Adrenal gland (tissue), 12 donors: ENCODE data around the gene KIAA1328. TPM values are rescaled to one million over a fixed set of nuclear protein-coding genes. Genes with fewer than 3 reads are reported as not detected.

Experiments used
- DNase-seq, 7 donors: peaks; one replicate each; pipeline ENCODE4 v3.0.0-alpha.2; 2019 to 2020
- H3K27ac ChIP-seq, 5 donors: fragments of 200-600 bp; sonication (generic) in 4 of 5; 1 replicate in 3 of 5; 2 replicates in 2 of 5; pipeline versions ENCODE4 v1.5.1 to v1.8.0; 2016 to 2020; ENCODE audit warnings: mild to moderate bottlenecking in 1 of 5
- H3K27me3 ChIP-seq: fragments of 200-600 bp; 2 replicates; pipeline ENCODE4 v1.8.0; 2021
- H3K36me3 ChIP-seq, 2 donors: fragments of 200-600 bp; replicated peaks in 1 of 2; 1 replicate in 1 of 2; 2 replicates in 1 of 2; pipeline versions ENCODE4 v1.5.1 to v1.8.0; 2018 to 2022
- H3K4me1 ChIP-seq, 2 donors: fragments of 200-600 bp; replicated peaks in 1 of 2; 1 replicate in 1 of 2; 2 replicates in 1 of 2; pipeline versions ENCODE4 v1.5.1 to v1.8.0; 2018 to 2021
- H3K4me3 ChIP-seq, 4 donors: fragments of 200-600 bp; sonication (generic) in 3 of 4; one replicate each; pipeline ENCODE4 v1.5.1; 2016 to 2018
- H3K9me3 ChIP-seq, 3 donors: fragments of 200-600 bp; sonication (generic) in 1 of 3; replicated peaks in 1 of 3; 1 replicate in 2 of 3; 2 replicates in 1 of 3; pipeline versions ENCODE4 v1.5.1 to v1.8.0; 2016 to 2021
- POLR2A ChIP-seq, 2 donors: fragments of 450-650 bp; IDR thresholded peaks; one replicate each; pipeline ENCODE4 v1.6.1; 2017; ENCODE audit warnings: antibody characterized with exemption in 2 of 2, mild to moderate bottlenecking in 2 of 2, moderate library complexity in 1 of 2
- WGBS, 4 donors: extraction: QIAGEN DNeasy Blood & Tissue Kit in 2 of 4; methylation state at CpG; one replicate each; pipeline versions ENCODE4 v1.1.5 to v1.1.7; 2013 to 2017; 5-methylcytosine and 5-hydroxymethylcytosine counted together
- intact Hi-C, 2 donors: fragments of 100-400 bp; cut with DNase I; formaldehyde crosslinking; loops; one replicate each; pipeline versions ENCODE4 v1.14.1 to v1.15.0; 2022 to 2023
- polyA plus RNA-seq, 3 donors: library from polyadenylated mRNA; stranded (reverse); fragments of 200-250 nt in 2 of 3; fragments of 350-450 nt in 1 of 3; fragmentation: Illumina TruSeq in 1 of 3; extraction: RNeasy Lipid Tissue Mini Kit (QIAGEN cat#74804) in 1 of 3; gene quantifications; one replicate each; pipeline ENCODE4 v1.2.3, GENCODE V29; 2013 to 2014
- total RNA-seq, 9 donors: library from RNA; depleted of rRNA in 4 of 9; stranded (reverse); fragments of >200 nt in 4 of 9; fragments of 120-200 nt in 1 of 9; fragmentation: NEBNext Ultra II Directional in 1 of 9; extraction: Animal tissue kit (Norgen Biotek cat#: 25700) in 1 of 9; gene quantifications; one replicate each; pipeline versions ENCODE4 v1.1.0 to v1.2.4, GENCODE V29; 2013 to 2023
- TF ChIP-seq, protein P1 (sequence below), 6 experiments: fragments of 450-650 bp in 4 of 6; fragments of 200-600 bp in 2 of 6; sonication (generic) in 1 of 6; IDR thresholded peaks; 1 replicate in 5 of 6; 2 replicates in 1 of 6; pipeline versions ENCODE4 v1.5.1 to v1.8.0; 2016 to 2021; ENCODE audit warnings: antibody characterized with exemption in 6 of 6, mild to moderate bottlenecking in 2 of 6, moderate library complexity in 1 of 6
- donor health status: healthy with polysubstance abuse.
- donor health status: Bipolar disorder and iron deficiency.
- donor health status: DM: yes; HTN: yes; CAD: no.
- donor health status: DM: no; HTN: no; CAD: no.
- donor health status: DM: no; HTN: no; CAD: no.
- donor health status: DM: yes; HTN: yes; CAD: no.

KIAA1328 gene
- total and polyA plus RNA-seq, 12 donors, result 2.5 to 20.5 (median 7.2) TPM

DNA sequence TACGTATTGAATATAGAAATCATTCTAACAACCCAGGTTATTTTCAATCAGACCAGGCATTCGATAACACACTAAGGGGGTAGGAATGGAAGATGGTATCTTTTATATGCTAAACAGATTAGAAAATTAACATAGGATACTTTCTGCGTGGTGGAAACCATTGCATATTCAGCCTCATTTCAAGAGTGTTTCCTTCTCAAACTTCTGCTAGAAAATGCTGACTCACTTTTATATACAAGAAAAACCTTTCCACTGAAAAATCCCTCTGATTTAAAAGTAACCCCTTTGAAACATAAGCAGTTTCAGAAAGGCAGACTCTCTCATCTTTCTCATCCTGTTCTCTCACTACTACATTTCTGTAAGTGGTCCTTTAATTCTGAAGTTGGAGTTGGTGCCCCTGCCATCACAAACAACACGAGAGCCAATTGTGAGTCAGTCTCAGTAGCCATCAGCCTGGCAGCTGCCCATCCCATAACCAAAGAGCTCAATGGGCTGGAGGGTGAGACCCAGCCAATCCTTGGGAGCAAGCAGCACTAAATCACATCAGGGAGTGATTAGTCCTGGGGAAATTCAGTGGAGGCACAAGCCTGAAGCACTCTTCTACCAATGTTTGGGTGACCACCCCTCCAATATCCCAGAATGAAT is 393.5 kb downstream of the KIAA1328 start:
- H3K27me3 ChIP-seq, result no peaks in the 10 kb centered on the region
- intact Hi-C loops, result no loop called here
- no peaks in the 10 kb centered on the region for H3K36me3 ChIP-seq
- TF ChIP-seq, protein P1, sequence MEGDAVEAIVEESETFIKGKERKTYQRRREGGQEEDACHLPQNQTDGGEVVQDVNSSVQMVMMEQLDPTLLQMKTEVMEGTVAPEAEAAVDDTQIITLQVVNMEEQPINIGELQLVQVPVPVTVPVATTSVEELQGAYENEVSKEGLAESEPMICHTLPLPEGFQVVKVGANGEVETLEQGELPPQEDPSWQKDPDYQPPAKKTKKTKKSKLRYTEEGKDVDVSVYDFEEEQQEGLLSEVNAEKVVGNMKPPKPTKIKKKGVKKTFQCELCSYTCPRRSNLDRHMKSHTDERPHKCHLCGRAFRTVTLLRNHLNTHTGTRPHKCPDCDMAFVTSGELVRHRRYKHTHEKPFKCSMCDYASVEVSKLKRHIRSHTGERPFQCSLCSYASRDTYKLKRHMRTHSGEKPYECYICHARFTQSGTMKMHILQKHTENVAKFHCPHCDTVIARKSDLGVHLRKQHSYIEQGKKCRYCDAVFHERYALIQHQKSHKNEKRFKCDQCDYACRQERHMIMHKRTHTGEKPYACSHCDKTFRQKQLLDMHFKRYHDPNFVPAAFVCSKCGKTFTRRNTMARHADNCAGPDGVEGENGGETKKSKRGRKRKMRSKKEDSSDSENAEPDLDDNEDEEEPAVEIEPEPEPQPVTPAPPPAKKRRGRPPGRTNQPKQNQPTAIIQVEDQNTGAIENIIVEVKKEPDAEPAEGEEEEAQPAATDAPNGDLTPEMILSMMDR (IDR thresholded peaks at IDR 0.05), result no peak
- no peak for TF ChIP-seq POLR2A (IDR thresholded peaks at IDR 0.05)
- no peak overlapping the region for H3K4me3 ChIP-seq
- 88 to 95% (median 93%) methylated on average over 4 of the region's 4 CpGs for whole genome bisulfite sequencing, 4 donors
- no peaks in the 10 kb centered on the region for H3K9me3 ChIP-seq
- H3K27ac ChIP-seq, result no peak overlapping the region
- H3K4me1 ChIP-seq, result no peaks in the 10 kb centered on the region
- no peak for DNase-seq

DNA sequence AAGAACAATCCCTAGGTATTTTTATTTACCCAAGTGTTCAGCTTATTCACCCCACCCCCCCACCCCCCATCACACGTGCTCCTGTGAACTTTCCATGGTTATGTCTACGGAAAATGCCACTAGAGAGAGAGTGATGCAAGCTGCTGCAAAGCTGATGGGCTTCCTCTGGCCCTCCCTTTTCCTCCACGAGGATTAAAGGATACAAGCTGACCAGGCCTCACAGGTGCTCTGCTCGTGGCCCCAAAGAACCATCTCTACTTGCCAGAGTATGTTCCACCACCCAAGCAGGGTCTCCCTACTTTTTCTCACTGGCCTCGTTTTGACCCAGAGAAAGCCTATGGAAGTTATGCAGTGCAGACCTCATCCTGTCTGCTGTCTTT is 394.1 kb downstream of the KIAA1328 start:
- H3K36me3 ChIP-seq, result no peaks in the 10 kb centered on the region
- intact Hi-C loops, result no loop called here
- H3K4me3 ChIP-seq, result no peak overlapping the region
- 82 to 92% (median 88%) methylated on average over 5 of the region's 5 CpGs for WGBS, 4 donors
- TF ChIP-seq, protein P1 (IDR thresholded peaks at IDR 0.05), result no peak
- TF ChIP-seq POLR2A (IDR thresholded peaks at IDR 0.05), result no peak
- no peaks in the 10 kb centered on the region for H3K27me3 ChIP-seq
- no peak for DNase-seq
- no peaks in the 10 kb centered on the region for H3K9me3 ChIP-seq
- H3K4me1 ChIP-seq, result no peaks in the 10 kb centered on the region
- no peak overlapping the region for H3K27ac ChIP-seq

DNA sequence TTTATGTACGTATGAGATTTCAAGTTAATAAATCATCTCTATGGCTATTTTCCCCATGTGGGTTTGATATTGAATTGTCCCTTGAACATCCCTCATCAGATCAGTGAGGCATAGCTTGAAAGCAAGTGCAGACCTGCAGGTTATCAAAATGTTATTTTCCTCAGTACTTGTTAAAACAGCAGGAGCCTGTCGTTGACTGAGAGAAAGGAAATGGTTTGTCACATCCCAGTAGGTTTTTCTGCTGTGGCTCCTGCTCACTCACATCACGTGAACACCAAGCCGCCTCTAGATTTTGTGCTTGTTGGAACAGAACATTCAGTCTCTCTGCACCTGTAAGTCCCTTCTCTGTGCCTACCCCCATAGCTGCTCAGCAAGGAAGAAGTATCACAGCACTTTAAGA is 396.4 kb downstream of the KIAA1328 start:
- DNase-seq, result no peak
- Histone ChIP-seq H3K27me3 (no peaks in the 10 kb centered on the region), H3K4me3 (no peak overlapping the region), H3K4me1 (no peaks in the 10 kb centered on the region), H3K36me3 (no peaks in the 10 kb centered on the region), H3K9me3 (no peaks in the 10 kb centered on the region), H3K27ac (no peak overlapping the region)
- intact Hi-C loops, result no loop called here
- TF ChIP-seq, protein P1 (IDR thresholded peaks at IDR 0.05), result no peak
- no peak for TF ChIP-seq POLR2A (IDR thresholded peaks at IDR 0.05)
- WGBS, 4 donors, result 73 to 85% (median 81%) methylated on average over 4 of the region's 4 CpGs

DNA sequence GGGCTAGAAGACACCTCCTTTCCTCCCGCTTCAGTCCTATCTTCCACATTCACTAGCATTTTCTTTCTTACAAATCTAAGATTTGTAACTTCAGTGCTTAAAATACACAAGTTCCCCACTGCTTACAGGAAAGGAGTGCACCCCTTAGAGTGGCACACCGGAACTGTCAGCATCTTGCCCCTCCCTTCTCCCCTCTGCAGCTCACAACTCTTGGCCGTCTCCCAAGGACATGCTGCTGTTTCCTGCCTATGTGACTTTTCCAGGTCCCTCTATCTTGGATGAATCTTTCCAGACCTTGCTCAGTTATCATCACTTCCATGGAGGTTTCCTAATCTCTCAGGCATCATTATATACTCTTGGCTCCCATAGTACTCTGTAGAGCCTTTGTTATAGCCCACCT is 401.8 kb downstream of the KIAA1328 start:
- WGBS, 4 donors, result 25 to 45% (median 30%) methylated on average over 3 of the region's 3 CpGs
- no peaks in the 10 kb centered on the region for H3K27me3 ChIP-seq
- H3K27ac ChIP-seq, result no peak overlapping the region
- no peak overlapping the region for H3K4me3 ChIP-seq
- TF ChIP-seq POLR2A (IDR thresholded peaks at IDR 0.05), result no peak
- TF ChIP-seq, protein P1 (IDR thresholded peaks at IDR 0.05), result no peak
- H3K4me1 ChIP-seq, result peaks cover 8 to 9% of the 10 kb centered on the region in 2 donors
- intact Hi-C loops, result no loop called here
- H3K36me3 ChIP-seq, result no peaks in the 10 kb centered on the region
- H3K9me3 ChIP-seq, result no peaks in the 10 kb centered on the region
- peak in 6 of 7 donors; percentile 25 to 53 (median 39) for DNase-seq
